ENCODE data around the gene DDX25. TPM values are rescaled to one million over a fixed set of nuclear protein-coding genes. Genes with fewer than 3 reads are reported as not detected.

DDX25 gene
- total RNA-seq, 1 experiment from 2014 or later: 0.26 TPM

GRCh38 chr11:125934473-125934872 lies 30.2 kb downstream of the DDX25 start:
- no peak overlapping the region for H3K4me2 ChIP-seq
- no peaks in the 10 kb centered on the region for H3K36me3 ChIP-seq (ENCODE audit: low read depth)
- H3K9me3 ChIP-seq (ENCODE audit: insufficient read depth, low read depth): no peaks in the 10 kb centered on the region
- H3K27ac ChIP-seq: no peak overlapping the region
- intact Hi-C loops (cut with micrococcal nuclease; ENCODE audit: unreplicated experiment): no loop called here
- no peaks in the 10 kb centered on the region for H4K20me1 ChIP-seq (ENCODE audit: insufficient read depth)
- POLR2A ChIA-PET (ENCODE audit: unreplicated experiment): no interaction called here
- no TSS peak for BruUV-seq (replicated peaks)
- no peak for TF ChIP-seq EZH2 (IDR thresholded peaks at IDR 0.05; ENCODE audit: low read depth)
- no peak for TF ChIP-seq CTCF (conservative IDR thresholded peaks at IDR 0.05)
- peaks cover 9% of the 10 kb centered on the region; the same call in 1 of the 2 replicates for H3K27me3 ChIP-seq (ENCODE audit: insufficient read depth, low read depth)
- H3K4me3 ChIP-seq: no peak overlapping the region
- no peak overlapping the region for H2AFZ ChIP-seq
- DNase-seq: no peak
- CTCF ChIA-PET: no interaction called here
- no peaks in the 10 kb centered on the region for H3F3A ChIP-seq (ENCODE audit: insufficient read depth, low read depth)
- H3K79me2 ChIP-seq (ENCODE audit: low read depth): no peaks in the 10 kb centered on the region
- no peaks in the 10 kb centered on the region for H3K9me2 ChIP-seq (ENCODE audit: insufficient read depth)
- H3K4me1 ChIP-seq (replicated peaks; ENCODE audit: insufficient read depth): no peaks in the 10 kb centered on the region

GRCh38 chr11:125935056-125935455 lies 30.7 kb downstream of the DDX25 start:
- H3K9me2 ChIP-seq (ENCODE audit: insufficient read depth): no peaks in the 10 kb centered on the region
- TF ChIP-seq CTCF (conservative IDR thresholded peaks at IDR 0.05): no peak
- no peak for TF ChIP-seq EZH2 (IDR thresholded peaks at IDR 0.05; ENCODE audit: low read depth)
- H3K79me2 ChIP-seq (ENCODE audit: low read depth): no peaks in the 10 kb centered on the region
- CTCF ChIA-PET: no interaction called here
- H3K4me2 ChIP-seq: no peak overlapping the region
- H3K9me3 ChIP-seq (ENCODE audit: insufficient read depth, low read depth): no peaks in the 10 kb centered on the region
- no peak for DNase-seq
- H3K27me3 ChIP-seq (ENCODE audit: insufficient read depth, low read depth): peaks cover 9% of the 10 kb centered on the region; the same call in 1 of the 2 replicates
- no peaks in the 10 kb centered on the region for H3K4me1 ChIP-seq (replicated peaks; ENCODE audit: insufficient read depth)
- H2AFZ ChIP-seq: no peak overlapping the region
- POLR2A ChIA-PET (ENCODE audit: unreplicated experiment): no interaction called here
- H4K20me1 ChIP-seq (ENCODE audit: insufficient read depth): no peaks in the 10 kb centered on the region
- intact Hi-C loops (cut with micrococcal nuclease; ENCODE audit: unreplicated experiment): no loop called here
- H3F3A ChIP-seq (ENCODE audit: insufficient read depth, low read depth): no peaks in the 10 kb centered on the region
- no peak overlapping the region for H3K27ac ChIP-seq
- BruUV-seq (replicated peaks): no TSS peak
- H3K36me3 ChIP-seq (ENCODE audit: low read depth): no peaks in the 10 kb centered on the region
- no peak overlapping the region for H3K4me3 ChIP-seq

- H3K4me1 ChIP-seq (replicated peaks; ENCODE audit: insufficient read depth): no peaks in the 10 kb centered on the region
- TF ChIP-seq CTCF (conservative IDR thresholded peaks at IDR 0.05): no peak
- no peak for TF ChIP-seq EZH2 (IDR thresholded peaks at IDR 0.05; ENCODE audit: low read depth)
Observed at GRCh38 chr11:125935618-125936199, 31.4 kb downstream of the DDX25 start.

More at GRCh38 chr11:125935618-125936199, 31.4 kb downstream of the DDX25 start:
- Histone ChIP-seq H3K9me3 (ENCODE audit: insufficient read depth, low read depth) (no peaks in the 10 kb centered on the region), H3K36me3 (ENCODE audit: low read depth) (no peaks in the 10 kb centered on the region), H3K27ac (no peak overlapping the region), H2AFZ (no peak overlapping the region), H3K79me2 (ENCODE audit: low read depth) (no peaks in the 10 kb centered on the region), H4K20me1 (ENCODE audit: insufficient read depth) (no peaks in the 10 kb centered on the region), H3K4me3 (no peak overlapping the region), H3K9me2 (ENCODE audit: insufficient read depth) (no peaks in the 10 kb centered on the region), H3K4me2 (no peak overlapping the region), H3K27me3 (ENCODE audit: insufficient read depth, low read depth) (peaks cover 9% of the 10 kb centered on the region; the same call in 1 of the 2 replicates), H3F3A (ENCODE audit: insufficient read depth, low read depth) (no peaks in the 10 kb centered on the region)
- no peak for DNase-seq
- intact Hi-C loops (cut with micrococcal nuclease; ENCODE audit: unreplicated experiment): no loop called here
- no TSS peak for BruUV-seq (replicated peaks)
- CTCF ChIA-PET: no interaction called here
- POLR2A ChIA-PET (ENCODE audit: unreplicated experiment): no interaction called here

All from PC-9 (cell line).